Keratinocyte (primary cell): ENCODE results near the gene FAM177B. TPM values are rescaled to one million over a fixed set of nuclear protein-coding genes. Genes with fewer than 3 reads are reported as not detected.
A peak's percentile ranks its signal among the peaks of the same experiment; 100 is the strongest.

Experiments used
- DNase-seq: peaks from one replicate; pipeline ENCODE4 v3.0.0-alpha.2; 2011; ENCODE audit warnings: low read depth, missing footprints, low spot score
- FAIRE-seq: peaks from 2 replicates; lab custom pipeline; 2011; peaks lifted over from hg19 to GRCh38; lab: Jason Lieb, UNC
- H2AFZ ChIP-seq: 2 replicates; pipeline ENCODE4 v1.6.0; 2012; ENCODE audit warnings: low read length, control low read depth, inconsistent platforms; ENCODE audit not compliant: control insufficient read depth
- H3K27ac ChIP-seq: 2 replicates; pipeline ENCODE4 v1.5.1; 2011; ENCODE audit warnings: low read length; ENCODE audit not compliant: control insufficient read depth, insufficient read depth
- H3K27me3 ChIP-seq: 3 replicates; pipeline ENCODE4 v1.6.0; 2011; ENCODE audit warnings: low read length; ENCODE audit not compliant: control insufficient read depth, insufficient read depth; ENCODE audit errors: extremely low read depth
- H3K36me3 ChIP-seq, 2 experiments: 2 replicates in 1 of 2; 3 replicates in 1 of 2; pipeline ENCODE4 v1.5.1; 2011; ENCODE audit warnings: low read length in 2 of 2, mild to moderate bottlenecking in 1 of 2; ENCODE audit not compliant: control insufficient read depth in 2 of 2, insufficient read depth in 2 of 2; ENCODE audit errors: extremely low read depth in 1 of 2
- H3K4me1 ChIP-seq: 3 replicates; pipeline ENCODE4 v1.5.1; 2011; ENCODE audit warnings: low read length; ENCODE audit not compliant: control insufficient read depth, insufficient read depth; ENCODE audit errors: extremely low read depth
- H3K4me2 ChIP-seq: 3 replicates; pipeline ENCODE4 v1.6.0; 2011; ENCODE audit warnings: low read depth, low read length; ENCODE audit not compliant: control insufficient read depth, insufficient read depth; ENCODE audit errors: extremely low read depth
- H3K4me3 ChIP-seq, 3 experiments: fragments of 200-600 bp in 1 of 3; sonication (generic) in 1 of 3; 2 replicates in 2 of 3; 3 replicates in 1 of 3; pipeline ENCODE4 v1.5.1; 2011 to 2016; ENCODE audit warnings: low read length in 3 of 3, mild to moderate bottlenecking in 3 of 3, control low read depth in 2 of 3, inconsistent platforms in 1 of 3, low read depth in 1 of 3, mixed read lengths in 1 of 3, mixed run types in 1 of 3, moderate library complexity in 1 of 3; ENCODE audit not compliant: control insufficient read depth in 2 of 3, insufficient read depth in 2 of 3; ENCODE audit errors: extremely low read depth in 1 of 3
- H3K79me2 ChIP-seq: 2 replicates; pipeline ENCODE4 v1.6.0; 2012; ENCODE audit warnings: low read length; ENCODE audit not compliant: control insufficient read depth, insufficient read depth
- H3K9ac ChIP-seq: 3 replicates; pipeline ENCODE4 v1.6.0; 2011; ENCODE audit warnings: low read length; ENCODE audit not compliant: control insufficient read depth, insufficient read depth; ENCODE audit errors: extremely low read depth
- H3K9me1 ChIP-seq: 3 replicates; pipeline ENCODE4 v1.6.0; 2011; ENCODE audit warnings: low read length; ENCODE audit not compliant: control insufficient read depth, insufficient read depth; ENCODE audit errors: extremely low read depth
- H3K9me3 ChIP-seq: 2 replicates; pipeline ENCODE4 v1.5.1; 2012; ENCODE audit warnings: low read depth, low read length; ENCODE audit not compliant: control insufficient read depth
- H4K20me1 ChIP-seq: 3 replicates; pipeline ENCODE4 v1.6.0; 2011; ENCODE audit warnings: low read length; ENCODE audit not compliant: control insufficient read depth, insufficient read depth; ENCODE audit errors: extremely low read depth
- CTCF ChIP-seq, 3 experiments: IDR thresholded peaks in 1 of 3; conservative IDR thresholded peaks in 1 of 3; optimal IDR thresholded peaks in 1 of 3; 2 replicates in 2 of 3; 3 replicates in 1 of 3; pipeline versions ENCODE3 to v1.5.1; 2011; ENCODE audit warnings: low read length in 3 of 3, mild to moderate bottlenecking in 3 of 3, moderate library complexity in 2 of 3, control low read depth in 1 of 3, inconsistent platforms in 1 of 3; ENCODE audit not compliant: insufficient read depth in 2 of 3; ENCODE audit errors: extremely low read depth in 1 of 3
- EZH2 ChIP-seq: IDR thresholded peaks from one replicate; pipeline ENCODE4 v1.6.1; 2012; ENCODE audit warnings: inconsistent platforms, mild to moderate bottlenecking, low read length, moderate library complexity
- dilution Hi-C: fragments of 300-500 bp; cut with MboI; formaldehyde crosslinking; loops from one replicate; pipeline ENCODE4 v1.7.0; 2020; ENCODE audit warnings: low sequenced_read_pairs; ENCODE audit not compliant: extremely low pct_ligation_motif_present
- polyA plus RNA-seq, 5 experiments: library from polyadenylated mRNA; depleted of rRNA in 3 of 5; stranded (reverse) in 3 of 5; stranded (forward) in 1 of 5; unstranded in 1 of 5; fragments of >200 nt; gene quantifications; 1 replicate in 1 of 5; 2 replicates in 3 of 5; 3 replicates in 1 of 5; pipeline versions ENCODE4 v1.2.1 to v1.2.3, GENCODE V29; 2011 to 2012; ENCODE audit warnings: missing spikeins in 2 of 5, low read depth in 1 of 5, low replicate concordance in 1 of 5

Gene FAM177B
- polyA plus RNA-seq, 1 donor (not counting 4 experiments of a cell fraction or from before 2014, with no cell fraction given) = not detected

DNA sequence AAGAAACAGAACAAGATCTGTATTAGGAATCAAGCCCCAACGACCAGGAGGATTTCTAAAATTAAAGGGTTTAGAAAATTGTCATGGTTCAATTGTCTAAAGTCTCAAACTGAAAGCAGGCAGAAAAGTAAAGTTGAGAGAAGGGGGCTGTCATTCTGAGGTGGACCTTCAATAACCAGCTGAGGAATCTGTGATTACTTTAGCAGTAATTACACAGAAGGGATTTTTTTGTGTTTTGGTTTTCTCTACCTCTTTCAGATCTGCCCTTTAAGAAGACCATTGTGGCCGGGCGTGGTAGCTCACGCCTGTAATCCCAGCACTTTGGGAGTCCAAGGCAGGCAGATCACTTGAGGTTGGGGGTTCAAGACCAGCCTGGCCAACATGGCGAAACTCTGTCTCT lies 42.1 kb upstream of the FAM177B start:
- no peak for FAIRE-seq
- TF ChIP-seq CTCF (optimal IDR thresholded peaks at IDR 0.05 in 1 of 3, IDR thresholded peaks at IDR 0.05 in 1 of 3, conservative IDR thresholded peaks at IDR 0.05 in 1 of 3; ENCODE audit: extremely low read depth in 1 of 3, insufficient read depth in 2 of 3, low read length in 3 of 3) = no peak
- H3K79me2 ChIP-seq = peaks cover 8% of the 10 kb centered on the region
- DNase-seq = no peak
- no peaks in the 10 kb centered on the region for H3K4me1 ChIP-seq
- peaks cover under 1 to 4% of the 10 kb centered on the region in 2 experiments for H3K36me3 ChIP-seq
- no peak overlapping the region for H3K9ac ChIP-seq
- no peaks in the 10 kb centered on the region for H3K9me1 ChIP-seq
- H3K27me3 ChIP-seq = no peaks in the 10 kb centered on the region
- no peak overlapping the region for H2AFZ ChIP-seq
- H3K9me3 ChIP-seq = no peaks in the 10 kb centered on the region
- H3K27ac ChIP-seq = no peak overlapping the region
- dilution Hi-C loops = no loop called here
- H3K4me3 ChIP-seq = no peak overlapping the region
- H4K20me1 ChIP-seq = no peaks in the 10 kb centered on the region
- H3K4me2 ChIP-seq = no peak overlapping the region

- no peak for DNase-seq
- dilution Hi-C loops = no loop called here
- TF ChIP-seq EZH2 = no peak
- Histone ChIP-seq H2AFZ (no peak overlapping the region), H3K4me3 (no peak overlapping the region), H3K27ac (no peak overlapping the region), H3K27me3 (no peaks in the 10 kb centered on the region), H3K9me1 (no peaks in the 10 kb centered on the region), H3K9me3 (no peaks in the 10 kb centered on the region), H3K4me2 (no peak overlapping the region), H3K79me2 (peaks cover 12% of the 10 kb centered on the region), H3K4me1 (no peaks in the 10 kb centered on the region), H4K20me1 (no peaks in the 10 kb centered on the region), H3K9ac (no peak overlapping the region), H3K36me3 (peaks cover 3 to 4% of the 10 kb centered on the region in 2 experiments)
- no peak for FAIRE-seq
Measured at GRCh38 chr1:222696741-222697140, 40.3 kb upstream of the FAM177B start.

DNA sequence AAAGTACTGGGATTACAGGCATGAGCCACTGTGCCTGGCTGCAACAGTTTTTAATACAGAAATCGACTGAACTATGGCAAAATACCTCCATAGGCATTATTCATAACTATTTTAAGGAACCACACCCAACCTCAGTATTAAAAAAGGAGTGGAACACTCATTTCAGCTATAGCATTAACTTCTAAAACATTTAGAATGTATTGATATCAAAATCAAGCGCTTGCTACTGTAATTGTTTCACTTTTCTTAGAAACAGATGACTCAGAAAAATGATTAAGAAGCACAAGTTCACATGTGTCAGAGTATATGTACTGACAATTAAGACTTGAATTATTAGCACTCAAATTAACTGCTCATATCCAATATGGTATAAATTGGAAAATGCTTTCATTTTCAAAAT lies 39.8 kb upstream of the FAM177B start:
- no peak for TF ChIP-seq CTCF (optimal IDR thresholded peaks at IDR 0.05 in 1 of 3, IDR thresholded peaks at IDR 0.05 in 1 of 3, conservative IDR thresholded peaks at IDR 0.05 in 1 of 3; ENCODE audit: extremely low read depth in 1 of 3, insufficient read depth in 2 of 3, low read length in 3 of 3)
- no peak for TF ChIP-seq EZH2
- Histone ChIP-seq H3K4me3 (no peak overlapping the region), H3K9ac (no peak overlapping the region), H3K9me1 (no peaks in the 10 kb centered on the region), H3K4me2 (no peak overlapping the region), H3K36me3 (peaks cover 2 to 4% of the 10 kb centered on the region in 2 experiments), H3K4me1 (no peaks in the 10 kb centered on the region), H3K27me3 (no peaks in the 10 kb centered on the region), H3K9me3 (no peaks in the 10 kb centered on the region), H3K27ac (peak overlapping the region; percentile 4), H4K20me1 (no peaks in the 10 kb centered on the region), H2AFZ (no peak overlapping the region), H3K79me2 (peaks cover 12% of the 10 kb centered on the region)
- DNase-seq (no peak), FAIRE-seq (no peak)
- dilution Hi-C loops = no loop called here
